BLaER1 treated with 17β-estradiol and CSF1 and Interleukin-3, amounts not matched to agents 10 nM and 100 nM (cell line): ENCODE data around the gene TMEM209.

Experiments
- H3K27ac ChIP-seq, 11 experiments: shearing (Covaris generic); formaldehyde crosslinking; 2 replicates each; pipeline ENCODE4 v1.8.1; 2022
- H3K27me3 ChIP-seq, 11 experiments: shearing (Covaris generic); formaldehyde crosslinking; 2 replicates each; pipeline ENCODE4 v1.8.1; 2022
- H3K36me3 ChIP-seq, 11 experiments: shearing (Covaris generic); formaldehyde crosslinking; 2 replicates each; pipeline ENCODE4 v1.8.1; 2022
- H3K4me1 ChIP-seq, 10 experiments: shearing (Covaris generic); formaldehyde crosslinking; 2 replicates each; pipeline ENCODE4 v1.8.1; 2022
- H3K4me2 ChIP-seq, 11 experiments: shearing (Covaris generic); formaldehyde crosslinking; 2 replicates each; pipeline ENCODE4 v1.8.1; 2022
- H3K4me3 ChIP-seq, 10 experiments: shearing (Covaris generic); formaldehyde crosslinking; 2 replicates each; pipeline ENCODE4 v1.8.1; 2022
- H3K9ac ChIP-seq, 11 experiments: shearing (Covaris generic); formaldehyde crosslinking; 2 replicates each; pipeline ENCODE4 v1.8.1; 2022
- H3K9me3 ChIP-seq, 11 experiments: shearing (Covaris generic); formaldehyde crosslinking; replicated peaks in 1 of 11; 2 replicates each; pipeline ENCODE4 v1.8.1; 2022
- H4K20me1 ChIP-seq, 11 experiments: shearing (Covaris generic); formaldehyde crosslinking; 2 replicates each; pipeline ENCODE4 v1.8.1; 2022
- Cebpa-rat ChIP-seq, 11 experiments: shearing (Covaris generic); IDR thresholded peaks; 2 replicates each; pipeline ENCODE4 v1.8.1; 2022

TMEM209 gene

DNA sequence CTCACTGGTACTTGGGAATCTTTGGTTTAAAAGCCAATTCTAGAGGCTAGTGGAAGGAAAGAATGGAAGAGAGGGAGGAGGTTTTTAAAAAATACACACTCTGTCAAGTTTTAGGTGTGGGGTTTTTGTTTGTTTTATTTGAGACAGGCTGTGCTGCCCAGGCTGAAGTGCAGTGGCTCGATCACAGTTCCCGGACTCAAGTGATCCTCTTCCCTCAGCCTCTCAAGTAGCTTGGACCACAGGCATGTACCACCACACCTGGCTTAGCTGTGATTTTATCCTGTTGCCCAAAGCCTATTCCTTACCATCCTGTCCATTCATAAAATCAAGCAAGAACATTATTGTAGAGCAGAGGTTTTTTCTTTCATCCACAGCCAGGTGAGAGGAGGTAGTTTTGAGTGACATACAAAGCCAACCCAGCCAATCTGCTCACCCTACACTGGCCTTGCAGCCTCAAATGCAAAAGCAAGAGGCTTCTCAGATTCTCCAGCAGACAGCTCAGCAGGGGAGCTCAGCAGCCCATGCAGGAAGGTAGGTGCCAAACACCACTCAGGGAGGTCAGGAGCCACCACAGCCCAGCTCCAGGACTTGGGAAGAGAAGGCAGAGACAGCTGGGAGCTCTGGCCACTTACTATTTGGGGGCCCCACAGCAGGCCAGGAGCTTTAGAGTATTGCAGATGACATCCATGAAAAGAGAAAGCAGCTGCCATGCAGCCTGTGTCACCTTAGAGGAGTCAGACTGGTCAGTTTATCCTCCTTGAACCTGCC is 65.8 kb downstream of the TMEM209 start:
- Histone ChIP-seq H3K9me3 (no peaks in the 10 kb centered on the region), H3K4me3 (no peak overlapping the region), H3K27ac (no peak overlapping the region), H3K4me1 (peaks cover 10 to 29% (median 24%) of the 10 kb centered on the region in 10 experiments; a peak in 19 of 20 replicates), H3K36me3 (peaks cover 35 to 63% (median 58%) of the 10 kb centered on the region in 11 experiments), H3K9ac (no peak overlapping the region), H4K20me1 (peaks cover 0 to 52% (median 21%) of the 10 kb centered on the region in 11 experiments; a peak in 14 of 22 replicates), H3K4me2 (no peak overlapping the region), H3K27me3 (peaks cover 0 to 25% (median 14%) of the 10 kb centered on the region in 11 experiments; a peak in 13 of 22 replicates)
- TF ChIP-seq Cebpa-rat (IDR thresholded peaks at IDR 0.05) = no peak

DNA sequence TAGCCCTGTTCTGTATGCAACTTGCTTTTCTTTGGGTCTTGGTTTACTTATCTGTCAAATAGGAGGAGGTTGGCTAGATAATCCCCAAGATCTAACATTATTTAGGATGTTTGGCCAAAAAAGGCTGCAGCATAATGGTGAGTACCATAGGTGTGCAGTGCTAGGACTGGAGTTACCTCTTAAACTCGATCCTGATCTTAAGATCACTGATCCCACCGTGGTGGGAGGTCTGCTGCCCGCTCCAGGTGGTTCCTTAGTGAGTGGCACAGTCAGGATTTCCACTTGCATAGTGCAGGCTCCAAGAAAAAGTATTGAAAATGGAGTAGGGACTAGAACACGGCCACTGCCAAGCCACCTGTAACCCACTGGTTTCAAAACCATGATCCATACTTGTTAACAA is 68.0 kb downstream of the TMEM209 start:
- no peak for TF ChIP-seq Cebpa-rat (IDR thresholded peaks at IDR 0.05)
- Histone ChIP-seq H4K20me1 (peaks cover 0 to 33% (median 12%) of the 10 kb centered on the region in 11 experiments; a peak in 14 of 22 replicates), H3K9ac (no peak overlapping the region), H3K4me3 (no peak overlapping the region), H3K27me3 (peaks cover 0 to 24% (median 14%) of the 10 kb centered on the region in 11 experiments; a peak in 13 of 22 replicates), H3K36me3 (peaks cover 54 to 84% (median 79%) of the 10 kb centered on the region in 11 experiments), H3K4me1 (peaks cover 10 to 18% (median 16%) of the 10 kb centered on the region in 10 experiments; a peak in 19 of 20 replicates), H3K4me2 (no peak overlapping the region), H3K9me3 (no peaks in the 10 kb centered on the region), H3K27ac (no peak overlapping the region)

GRCh38 chr7:130136579-130137167 is 68.5 kb downstream of the TMEM209 start:
- H3K4me1 ChIP-seq = peaks cover 8 to 13% (median 11%) of the 10 kb centered on the region in 10 experiments; a peak in 19 of 20 replicates
- H3K4me2 ChIP-seq = no peak overlapping the region
- no peak overlapping the region for H3K9ac ChIP-seq
- no peak overlapping the region for H3K4me3 ChIP-seq
- no peaks in the 10 kb centered on the region for H3K9me3 ChIP-seq
- TF ChIP-seq Cebpa-rat (IDR thresholded peaks at IDR 0.05) = no peak
- peaks cover 0 to 19% (median 12%) of the 10 kb centered on the region in 11 experiments; a peak in 13 of 22 replicates for H3K27me3 ChIP-seq
- peaks cover 0 to 33% (median 7%) of the 10 kb centered on the region in 11 experiments; a peak in 11 of 22 replicates for H4K20me1 ChIP-seq
- H3K27ac ChIP-seq = no peak overlapping the region
- peaks cover 59 to 90% (median 85%) of the 10 kb centered on the region in 11 experiments for H3K36me3 ChIP-seq

DNA sequence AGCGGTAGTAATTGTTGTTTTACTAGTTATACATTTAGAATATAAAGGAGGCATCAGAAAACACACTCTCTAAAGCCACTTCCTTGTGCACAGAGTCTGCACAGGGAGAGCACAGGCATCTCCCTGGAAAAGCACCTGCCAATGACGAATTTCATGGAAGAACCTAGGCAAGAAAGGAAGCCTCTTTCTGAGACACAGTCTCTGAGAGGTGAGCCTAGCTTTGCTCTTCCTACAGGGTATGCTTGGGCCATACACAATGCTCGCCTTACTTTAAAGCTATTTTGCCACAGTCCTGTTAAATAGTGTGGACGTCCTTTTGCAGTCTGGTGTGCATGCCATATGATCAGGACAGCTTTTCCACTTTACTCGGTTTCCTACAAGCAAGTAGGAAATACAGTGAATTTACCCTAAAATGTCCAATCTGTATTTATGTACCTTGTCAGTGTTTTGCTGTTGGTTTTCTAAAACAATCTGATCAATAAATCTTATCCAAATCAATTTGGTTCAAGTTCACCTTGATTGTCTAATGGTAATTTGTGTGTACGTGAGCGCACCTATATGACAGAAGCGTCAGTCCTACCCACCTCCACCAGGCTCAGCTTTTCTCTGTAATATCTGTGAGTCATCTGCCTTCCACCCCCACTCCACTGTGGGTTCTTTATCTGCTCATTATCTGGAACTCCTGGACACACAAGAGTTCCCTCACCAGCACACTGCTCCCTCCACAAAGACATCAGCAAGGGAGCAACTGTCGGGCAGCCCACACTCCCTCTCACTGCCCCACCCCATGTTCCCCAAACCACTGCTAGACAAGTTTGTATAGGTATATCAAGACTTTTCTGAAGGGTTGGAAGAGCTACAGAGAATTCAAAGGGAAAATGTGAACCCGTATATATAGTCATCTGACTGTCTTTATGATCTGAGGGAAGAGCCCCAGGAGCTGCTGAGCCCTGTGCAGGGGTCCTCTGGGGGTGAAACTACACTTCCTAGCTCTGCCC is 69.7 kb downstream of the TMEM209 start:
- Histone ChIP-seq H3K4me2 (no peak overlapping the region), H3K9me3 (no peaks in the 10 kb centered on the region), H4K20me1 (peaks cover 0 to 25% (median 3%) of the 10 kb centered on the region in 11 experiments; a peak in 6 of 22 replicates), H3K27me3 (peaks cover 0 to 7% (median 2%) of the 10 kb centered on the region in 11 experiments; a peak in 10 of 22 replicates), H3K4me1 (peaks cover 0 to 4% (median under 1%) of the 10 kb centered on the region in 10 experiments; a peak in 7 of 20 replicates), H3K36me3 (peaks cover 71 to 100% (median 92%) of the 10 kb centered on the region in 11 experiments), H3K27ac (no peak overlapping the region), H3K4me3 (no peak overlapping the region), H3K9ac (no peak overlapping the region)
- TF ChIP-seq Cebpa-rat (IDR thresholded peaks at IDR 0.05) = no peak

DNA sequence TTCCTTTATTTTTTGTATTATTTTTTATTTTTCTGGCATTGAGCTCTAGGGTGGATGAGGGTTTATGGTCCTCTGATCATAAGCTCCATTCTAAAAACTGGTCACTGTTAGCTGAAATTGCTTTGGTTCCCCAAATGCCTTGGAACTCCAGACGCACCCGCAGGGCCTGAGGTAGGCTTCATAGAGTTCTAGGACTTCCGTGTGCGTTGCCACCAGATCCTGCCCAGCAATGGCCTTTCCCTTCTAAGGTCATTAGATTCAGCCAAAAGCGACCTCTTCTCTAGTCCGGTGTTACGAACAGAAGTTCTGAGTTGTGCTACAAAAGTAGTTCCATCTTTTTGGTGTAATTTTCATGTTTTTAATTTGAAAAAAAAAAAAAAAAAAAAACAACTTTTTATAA is 70.5 kb downstream of the TMEM209 start:
- no peak overlapping the region for H3K27ac ChIP-seq
- peaks cover 0 to 17% (median 0%) of the 10 kb centered on the region in 11 experiments; a peak in 4 of 22 replicates for H4K20me1 ChIP-seq
- no peaks in the 10 kb centered on the region for H3K27me3 ChIP-seq
- peaks cover 0 to 5% (median 0%) of the 10 kb centered on the region in 10 experiments; a peak in 1 of 20 replicates for H3K4me1 ChIP-seq
- no peak for TF ChIP-seq Cebpa-rat (IDR thresholded peaks at IDR 0.05)
- H3K36me3 ChIP-seq = peaks cover 78 to 100% (median 92%) of the 10 kb centered on the region in 11 experiments
- H3K9ac ChIP-seq = no peak overlapping the region
- no peak overlapping the region for H3K4me2 ChIP-seq
- no peaks in the 10 kb centered on the region for H3K9me3 ChIP-seq
- H3K4me3 ChIP-seq = no peak overlapping the region

DNA sequence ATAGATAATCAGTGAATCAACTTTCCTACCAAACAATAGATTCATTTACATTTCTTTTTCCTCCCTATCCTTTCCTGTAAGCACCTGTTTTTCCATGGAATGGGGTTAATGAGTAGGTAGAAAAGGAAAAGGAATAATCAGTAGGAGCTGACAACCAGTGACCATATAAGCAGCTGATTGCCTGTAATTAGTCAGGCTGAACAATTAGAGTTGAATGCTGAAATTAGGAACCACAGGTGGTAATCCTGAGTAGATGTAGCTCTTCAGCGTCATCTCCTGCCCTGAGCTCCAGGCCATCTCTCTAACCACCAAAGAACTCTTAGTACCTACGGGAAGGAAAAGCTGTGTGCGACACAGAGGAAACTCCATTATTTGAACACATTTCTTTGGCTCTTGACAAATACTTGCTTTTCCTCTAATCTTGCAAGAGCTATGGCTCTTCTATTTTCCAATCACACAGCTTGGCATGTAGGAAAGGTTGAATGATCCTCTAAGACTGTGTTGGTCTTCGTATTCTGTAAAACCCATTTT is 71.0 kb downstream of the TMEM209 start:
- H3K9me3 ChIP-seq = no peaks in the 10 kb centered on the region

DNA sequence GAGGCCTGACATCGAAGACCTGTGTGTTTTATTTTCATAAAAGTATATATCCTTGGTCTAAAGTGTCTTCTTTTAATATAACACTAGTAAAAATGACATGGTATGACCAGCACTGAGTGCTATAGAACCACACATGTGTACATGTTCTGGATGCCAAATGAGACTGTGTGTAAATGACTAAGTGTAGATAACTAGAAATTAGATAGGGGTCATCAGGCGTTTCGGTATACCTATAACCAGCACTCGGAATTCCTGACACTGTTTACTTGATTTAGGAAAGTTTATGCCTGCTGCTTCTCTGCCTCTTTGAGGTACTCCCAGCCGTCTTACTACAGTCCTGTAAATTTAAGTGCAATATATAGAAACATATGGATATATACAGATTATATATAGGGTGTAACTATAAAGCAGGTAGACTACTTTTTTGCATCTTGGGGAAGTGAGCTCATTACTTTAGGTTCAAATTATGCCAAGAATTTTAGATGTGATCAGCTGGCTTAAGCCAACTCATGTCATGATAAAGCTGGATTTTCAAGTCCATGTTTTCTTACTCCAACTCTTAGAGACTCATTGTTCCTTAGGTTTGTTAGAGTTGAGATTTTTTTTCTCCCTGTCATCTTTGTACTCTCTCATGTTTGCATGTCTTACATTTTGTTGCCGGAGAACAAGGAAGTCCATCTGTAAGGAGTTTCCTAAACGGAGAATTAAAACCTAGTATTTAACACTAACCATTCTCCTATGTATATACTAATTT is 72.0 kb downstream of the TMEM209 start:
- Histone ChIP-seq H4K20me1 (peaks cover 0 to 10% (median 0%) of the 10 kb centered on the region in 11 experiments; a peak in 2 of 22 replicates), H3K27ac (no peak overlapping the region), H3K4me1 (peaks cover 0 to 5% (median 0%) of the 10 kb centered on the region in 10 experiments; a peak in 1 of 20 replicates), H3K27me3 (no peaks in the 10 kb centered on the region), H3K4me3 (no peak overlapping the region), H3K9me3 (no peaks in the 10 kb centered on the region), H3K4me2 (no peak overlapping the region), H3K36me3 (peaks cover 92 to 100% (median 95%) of the 10 kb centered on the region in 11 experiments), H3K9ac (no peak overlapping the region)
- no peak for TF ChIP-seq Cebpa-rat (IDR thresholded peaks at IDR 0.05)

More for the DNA sequence above, 71.0 kb downstream of the TMEM209 start:
- H3K4me1 ChIP-seq = peaks cover 0 to 5% (median 0%) of the 10 kb centered on the region in 10 experiments; a peak in 1 of 20 replicates
- H4K20me1 ChIP-seq = peaks cover 0 to 12% (median 0%) of the 10 kb centered on the region in 11 experiments; a peak in 2 of 22 replicates
- no peak overlapping the region for H3K27ac ChIP-seq
- no peaks in the 10 kb centered on the region for H3K27me3 ChIP-seq
- H3K36me3 ChIP-seq = peaks cover 84 to 100% (median 92%) of the 10 kb centered on the region in 11 experiments
- no peak overlapping the region for H3K4me2 ChIP-seq
- H3K4me3 ChIP-seq = no peak overlapping the region
- H3K9ac ChIP-seq = no peak overlapping the region
- no peak for TF ChIP-seq Cebpa-rat (IDR thresholded peaks at IDR 0.05)
